Fibroblast of villous mesenchyme (primary cell): ENCODE results near the gene GBF1. TPM values are rescaled to one million over a fixed set of nuclear protein-coding genes. Genes with fewer than 3 reads are reported as not detected.

Experiments used
- DNase-seq: peaks from one replicate; pipeline ENCODE4 v3.0.0-alpha.2; 2010; ENCODE audit warnings: low read depth
- H3K4me3 ChIP-seq: 2 replicates; pipeline ENCODE4 v1.5.1; 2011; ENCODE audit warnings: low read depth, mild to moderate bottlenecking, low read length
- total RNA-seq: library from RNA; depleted of rRNA; stranded (reverse); fragments of >200 nt; gene quantifications from 2 replicates; pipeline ENCODE4 v1.2.3, GENCODE V29; 2012
- TF ChIP-seq, protein P1 (sequence below): IDR thresholded peaks from 2 replicates; pipeline ENCODE4 v1.5.1; 2012; ENCODE audit warnings: low read depth, mild to moderate bottlenecking, low read length; ENCODE audit not compliant: insufficient read depth

Gene GBF1
- total RNA-seq, 1 donor = 58.3 TPM

DNA sequence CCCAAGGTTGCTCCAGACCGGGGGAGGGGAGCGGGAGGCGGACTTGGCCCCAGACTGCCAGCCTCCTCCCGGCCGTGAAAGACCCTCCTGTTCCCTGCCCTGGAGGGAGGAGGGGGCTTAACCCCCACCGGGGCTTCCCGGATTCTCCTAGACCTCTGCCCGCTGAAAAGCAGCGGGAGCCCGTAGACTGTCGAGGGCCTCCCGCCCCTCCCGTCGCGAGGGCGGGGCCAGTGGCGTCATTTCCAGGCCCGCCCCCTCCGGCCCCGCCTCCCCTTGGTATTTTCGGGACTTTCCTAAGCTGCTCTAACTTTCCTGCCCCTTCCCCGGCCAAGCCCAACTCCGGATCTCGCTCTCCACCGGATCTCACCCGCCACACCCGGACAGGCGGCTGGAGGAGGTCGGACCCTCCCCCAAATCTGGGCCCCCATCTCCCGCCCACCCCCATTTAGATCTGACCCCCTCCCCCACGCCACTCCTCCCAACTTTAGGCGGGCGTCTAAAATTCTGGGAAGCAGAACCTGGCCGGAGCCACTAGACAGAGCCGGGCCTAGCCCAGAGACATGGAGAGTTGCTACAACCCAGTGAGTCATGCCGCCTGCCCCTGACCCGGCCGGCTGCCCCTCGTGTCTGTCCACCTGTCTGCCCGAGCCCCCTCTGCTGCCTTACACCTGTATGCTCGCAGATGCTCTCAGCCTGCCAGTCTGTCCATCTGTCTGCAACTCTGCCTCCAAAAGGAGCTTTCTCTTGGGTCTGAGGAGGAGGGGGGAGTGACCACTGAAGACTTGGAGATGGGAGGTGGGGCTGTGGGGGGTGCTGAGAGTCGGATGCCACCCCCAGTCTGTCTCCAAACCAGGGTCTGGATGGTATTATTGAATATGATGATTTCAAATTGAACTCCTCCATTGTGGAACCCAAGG lies 150.3 kb downstream of the GBF1 start, which contains the start of gene NFKB2:
Gene NFKB2, plus strand, starts transcription at position 306 of the 917 bp plus-strand sequence. Its CDS starts 255 bp downstream, at position 561.
- peak within 1 kb of the TSS; percentile 73 for H3K4me3 ChIP-seq
- TF ChIP-seq, protein P1, sequence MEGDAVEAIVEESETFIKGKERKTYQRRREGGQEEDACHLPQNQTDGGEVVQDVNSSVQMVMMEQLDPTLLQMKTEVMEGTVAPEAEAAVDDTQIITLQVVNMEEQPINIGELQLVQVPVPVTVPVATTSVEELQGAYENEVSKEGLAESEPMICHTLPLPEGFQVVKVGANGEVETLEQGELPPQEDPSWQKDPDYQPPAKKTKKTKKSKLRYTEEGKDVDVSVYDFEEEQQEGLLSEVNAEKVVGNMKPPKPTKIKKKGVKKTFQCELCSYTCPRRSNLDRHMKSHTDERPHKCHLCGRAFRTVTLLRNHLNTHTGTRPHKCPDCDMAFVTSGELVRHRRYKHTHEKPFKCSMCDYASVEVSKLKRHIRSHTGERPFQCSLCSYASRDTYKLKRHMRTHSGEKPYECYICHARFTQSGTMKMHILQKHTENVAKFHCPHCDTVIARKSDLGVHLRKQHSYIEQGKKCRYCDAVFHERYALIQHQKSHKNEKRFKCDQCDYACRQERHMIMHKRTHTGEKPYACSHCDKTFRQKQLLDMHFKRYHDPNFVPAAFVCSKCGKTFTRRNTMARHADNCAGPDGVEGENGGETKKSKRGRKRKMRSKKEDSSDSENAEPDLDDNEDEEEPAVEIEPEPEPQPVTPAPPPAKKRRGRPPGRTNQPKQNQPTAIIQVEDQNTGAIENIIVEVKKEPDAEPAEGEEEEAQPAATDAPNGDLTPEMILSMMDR = no peak
- DNase-seq = peak; percentile 88

DNA sequence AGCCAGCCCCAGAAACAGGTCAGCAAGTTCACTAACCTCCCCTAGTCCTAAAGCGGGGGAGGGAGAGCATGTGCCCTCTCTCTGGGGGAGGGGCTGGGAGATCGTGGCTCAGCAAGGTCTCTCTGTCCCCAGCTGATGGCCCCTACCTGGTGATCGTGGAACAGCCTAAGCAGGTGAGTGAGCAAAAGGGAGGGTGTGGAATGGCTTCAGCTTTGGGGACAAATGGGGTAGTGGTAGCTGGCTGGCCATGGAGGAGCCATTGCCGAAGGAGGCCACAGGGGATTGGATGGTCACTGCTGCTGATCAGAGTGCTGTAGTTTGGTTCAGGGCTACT lies 151.0 kb downstream of the GBF1 start:
- DNase-seq = no peak
- TF ChIP-seq, protein P1 = no peak
- peak overlapping the region; percentile 73 for H3K4me3 ChIP-seq

- peak overlapping the region; percentile 73 for H3K4me3 ChIP-seq
- TF ChIP-seq, protein P1 = no peak
- DNase-seq = no peak
These were observed 151.4 kb downstream of the GBF1 start for GRCh38 chr10:102396730-102397151.

- TF ChIP-seq, protein P1 = no peak
- H3K4me3 ChIP-seq = no peak overlapping the region
- DNase-seq = no peak
These were observed 152.2 kb downstream of the GBF1 start for GRCh38 chr10:102397222-102398171.

DNA sequence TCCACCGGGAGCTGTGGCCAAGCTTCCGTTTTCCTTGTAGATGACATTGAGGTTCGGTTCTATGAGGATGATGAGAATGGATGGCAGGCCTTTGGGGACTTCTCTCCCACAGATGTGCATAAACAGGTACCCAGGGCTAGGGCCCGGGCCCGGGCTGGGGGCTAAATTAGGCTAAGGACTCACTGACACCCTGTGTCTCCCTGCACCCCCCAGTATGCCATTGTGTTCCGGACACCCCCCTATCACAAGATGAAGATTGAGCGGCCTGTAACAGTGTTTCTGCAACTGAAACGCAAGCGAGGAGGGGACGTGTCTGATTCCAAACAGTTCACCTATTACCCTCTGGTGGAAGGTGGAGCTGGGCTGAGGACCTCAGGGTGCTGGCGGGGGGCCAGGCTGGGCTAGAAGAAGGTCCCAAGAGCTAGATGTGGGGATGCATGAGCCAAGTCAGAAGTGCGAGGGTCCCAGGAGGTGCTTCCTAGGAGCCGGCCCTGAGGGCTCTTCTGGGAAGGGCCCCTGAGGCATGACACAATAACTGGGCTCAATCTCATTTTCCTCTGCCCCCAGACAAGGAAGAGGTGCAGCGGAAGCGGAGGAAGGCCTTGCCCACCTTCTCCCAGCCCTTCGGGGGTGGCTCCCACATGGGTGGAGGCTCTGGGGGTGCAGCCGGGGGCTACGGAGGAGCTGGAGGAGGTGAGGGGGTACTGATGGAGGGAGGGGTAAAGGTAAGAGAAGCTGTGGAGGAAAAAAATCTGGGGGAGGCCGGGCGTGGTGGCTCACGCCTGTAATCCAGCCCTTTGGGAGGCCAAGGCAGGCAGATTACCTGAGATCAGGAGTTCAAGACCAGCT lies 153.1 kb downstream of the GBF1 start:
- DNase-seq = no peak
- no peak overlapping the region for H3K4me3 ChIP-seq
- TF ChIP-seq, protein P1 = no peak

DNA sequence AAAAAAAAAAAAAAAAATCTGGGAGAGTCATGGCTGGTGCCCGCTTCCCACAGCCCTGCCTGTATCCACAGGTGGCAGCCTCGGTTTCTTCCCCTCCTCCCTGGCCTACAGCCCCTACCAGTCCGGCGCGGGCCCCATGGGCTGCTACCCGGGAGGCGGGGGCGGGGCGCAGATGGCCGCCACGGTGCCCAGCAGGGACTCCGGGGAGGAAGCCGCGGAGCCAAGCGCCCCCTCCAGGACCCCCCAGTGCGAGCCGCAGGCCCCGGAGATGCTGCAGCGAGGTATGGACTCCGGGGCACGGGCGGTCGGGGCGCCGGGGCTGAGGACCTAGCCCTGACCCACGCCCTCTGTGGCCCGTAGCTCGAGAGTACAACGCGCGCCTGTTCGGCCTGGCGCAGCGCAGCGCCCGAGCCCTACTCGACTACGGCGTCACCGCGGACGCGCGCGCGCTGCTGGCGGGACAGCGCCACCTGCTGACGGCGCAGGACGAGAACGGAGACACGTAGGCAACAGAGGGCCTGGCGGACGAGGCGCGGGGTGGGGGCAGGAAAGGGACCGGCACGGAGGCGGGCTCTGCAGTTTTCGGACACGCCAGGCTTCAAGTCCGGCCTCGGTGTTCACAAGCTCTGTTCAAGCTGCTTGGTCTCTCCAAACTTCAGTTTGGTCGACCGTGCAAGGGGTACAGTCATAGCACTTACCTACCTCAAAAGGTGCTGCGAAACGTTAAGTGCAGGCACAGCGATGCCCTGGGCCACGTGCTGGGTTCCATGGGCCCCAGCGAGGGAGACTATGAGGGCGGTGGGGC lies 154.1 kb downstream of the GBF1 start:
- TF ChIP-seq, protein P1 = peak; percentile 84
- peak; percentile 85 for DNase-seq
- H3K4me3 ChIP-seq = peak overlapping the region; percentile 59
